ENCODE results near the gene KCNAB1. TPM values are rescaled to one million over a fixed set of nuclear protein-coding genes. Genes with fewer than 3 reads are reported as not detected.

Gene KCNAB1
- total RNA-seq, 1 donor from 2014 or later, result not detected

DNA sequence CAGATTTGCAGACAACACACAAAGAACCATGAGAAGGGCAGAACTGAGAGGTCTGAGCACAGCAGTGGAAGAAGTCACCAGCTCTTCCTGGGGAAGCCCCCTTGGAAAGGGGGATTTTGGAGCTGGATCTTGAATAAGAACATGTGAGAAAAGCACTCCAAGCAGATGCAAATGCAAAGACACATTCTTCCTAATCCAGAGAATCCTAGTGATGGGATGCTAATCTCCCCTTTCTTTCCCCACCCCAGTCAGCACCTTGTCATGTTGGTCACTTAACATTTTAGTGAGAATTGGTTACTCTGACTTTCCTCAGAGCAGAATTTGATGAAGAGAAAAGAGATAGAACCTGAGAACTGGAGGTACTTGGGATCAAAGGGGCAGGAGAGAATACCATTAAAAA is 286.0 kb downstream of the KCNAB1 start:
- DNase-seq (ENCODE audit: low read depth), result no peak

DNA sequence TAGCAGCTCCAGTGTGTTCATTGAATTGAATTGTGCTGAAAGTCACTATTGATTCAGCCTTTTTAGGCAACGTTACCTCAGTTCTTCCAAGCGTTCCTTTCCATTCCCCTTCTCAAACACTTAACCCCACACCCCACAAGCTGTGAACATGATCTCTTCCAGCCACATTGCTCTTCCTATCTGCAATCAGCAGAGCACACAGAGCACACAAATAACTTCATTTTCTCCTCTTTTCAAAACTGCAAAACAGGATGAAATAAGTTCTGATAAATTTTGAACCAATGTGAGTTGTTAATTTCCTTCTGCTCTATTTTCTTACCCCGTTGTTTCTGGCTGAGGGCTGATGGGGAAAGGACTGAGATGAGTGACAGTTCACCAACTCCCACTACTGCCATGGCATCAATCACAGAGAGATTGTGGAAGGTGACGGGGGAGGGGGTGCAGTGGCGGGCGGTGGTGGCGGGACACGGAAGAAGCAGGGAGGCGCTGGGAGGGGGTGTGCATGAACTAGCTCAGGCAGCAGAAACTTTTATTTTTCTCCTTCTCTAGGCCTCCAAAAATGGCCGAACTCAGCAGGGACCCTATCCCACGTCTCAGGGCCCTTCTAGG is 287.3 kb downstream of the KCNAB1 start:
- no peak for DNase-seq (ENCODE audit: low read depth)

DNA sequence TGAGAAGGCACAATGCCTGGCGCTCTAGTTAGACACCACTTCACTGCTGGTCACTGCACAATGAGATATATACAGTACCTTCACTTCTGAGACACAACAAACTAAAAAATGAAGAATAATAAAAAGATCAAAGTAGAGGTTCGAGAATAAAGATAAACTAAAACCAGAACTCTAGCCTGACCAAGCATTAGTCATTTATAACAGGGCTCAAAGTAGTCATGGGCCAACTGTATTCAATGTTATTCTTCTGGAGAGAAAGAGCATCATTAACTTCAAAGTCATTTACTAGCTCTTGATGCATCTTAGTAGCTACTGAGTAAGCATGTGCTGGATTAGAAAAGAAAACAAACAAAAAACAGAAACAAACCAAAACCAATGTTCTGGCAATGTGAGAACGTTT is 289.3 kb downstream of the KCNAB1 start:
- DNase-seq (ENCODE audit: low read depth), result no peak

DNA sequence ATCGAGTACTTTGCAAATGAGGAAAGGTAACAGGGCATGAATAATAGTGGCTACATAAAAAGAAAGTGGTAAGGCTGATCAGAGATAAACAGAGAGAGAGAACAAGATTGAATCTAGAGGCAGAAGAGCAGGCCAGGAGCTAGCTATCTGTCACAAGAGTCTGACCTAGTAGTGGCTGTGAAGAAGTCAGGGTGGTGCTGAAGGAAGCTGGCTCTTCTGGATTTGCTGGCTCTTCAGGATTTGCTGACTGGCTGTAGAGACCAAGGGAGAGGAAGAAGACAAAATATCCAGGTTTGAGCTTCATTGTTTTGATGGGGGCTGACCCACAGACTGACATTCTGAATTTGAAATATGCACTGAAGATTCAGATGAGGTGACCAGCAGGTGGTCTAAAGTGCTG is 292.2 kb downstream of the KCNAB1 start:
- no peak for DNase-seq (ENCODE audit: low read depth)

DNA sequence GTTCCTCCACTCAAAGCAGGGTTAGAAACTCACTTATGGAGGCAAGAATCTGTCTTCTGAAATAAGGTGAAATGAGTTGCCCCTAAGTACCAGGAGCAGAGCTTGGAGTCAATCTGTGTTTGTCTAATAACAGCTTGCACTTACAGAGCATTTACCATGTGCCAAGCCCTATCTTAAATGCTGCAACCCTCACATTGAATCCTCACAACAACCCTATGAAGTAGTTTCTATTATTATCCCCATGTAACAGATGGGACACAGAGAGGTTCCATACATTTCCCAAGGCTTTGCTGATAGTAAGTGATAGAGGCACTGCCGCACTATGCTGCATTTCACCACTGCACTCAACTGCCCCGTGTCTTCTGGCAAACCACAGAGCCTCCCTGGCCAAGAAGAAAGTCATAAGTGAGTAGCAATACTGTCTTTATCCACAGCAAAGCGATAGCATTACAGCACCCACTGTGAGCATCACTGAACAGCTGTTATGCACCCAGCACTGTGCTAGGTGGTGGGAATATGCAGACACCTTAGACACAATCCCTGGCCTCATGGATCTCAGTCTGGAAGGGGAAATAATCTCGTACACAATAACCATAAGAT is 293.0 kb downstream of the KCNAB1 start:
- DNase-seq (ENCODE audit: low read depth), result no peak

DNA sequence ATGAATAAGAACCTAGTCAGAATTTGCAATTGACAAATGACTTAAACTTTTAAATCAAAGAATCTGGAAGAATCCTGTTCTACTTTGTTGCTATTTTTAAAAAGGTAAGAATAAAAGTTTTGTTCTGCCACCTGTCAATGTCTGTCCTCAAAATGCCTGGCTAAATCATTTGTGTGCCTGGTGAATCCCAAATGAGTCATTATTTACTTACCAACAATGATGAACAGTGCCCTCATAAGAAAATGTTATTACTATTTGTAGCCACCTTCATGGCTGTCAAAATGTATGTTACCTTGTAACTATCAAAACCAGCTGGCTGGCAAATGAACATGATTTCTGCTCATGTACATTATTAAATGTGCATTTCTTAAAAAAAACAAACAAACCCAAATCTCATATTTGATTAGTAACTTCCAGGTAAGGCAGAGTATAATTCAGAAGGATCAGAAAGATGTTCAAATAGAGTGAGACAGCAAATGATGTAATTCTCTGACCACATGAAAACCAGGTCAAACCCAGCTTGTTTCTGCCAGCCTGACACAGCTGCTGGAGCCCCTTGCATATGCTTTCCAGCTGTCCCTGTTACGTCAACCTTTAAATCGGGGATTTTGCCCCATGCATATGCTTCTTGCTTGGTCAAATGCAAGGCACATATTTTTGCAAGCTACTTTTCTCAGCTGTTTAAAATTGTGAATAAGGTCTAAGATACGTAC is 296.6 kb downstream of the KCNAB1 start:
- DNase-seq (ENCODE audit: low read depth), result no peak

DNA sequence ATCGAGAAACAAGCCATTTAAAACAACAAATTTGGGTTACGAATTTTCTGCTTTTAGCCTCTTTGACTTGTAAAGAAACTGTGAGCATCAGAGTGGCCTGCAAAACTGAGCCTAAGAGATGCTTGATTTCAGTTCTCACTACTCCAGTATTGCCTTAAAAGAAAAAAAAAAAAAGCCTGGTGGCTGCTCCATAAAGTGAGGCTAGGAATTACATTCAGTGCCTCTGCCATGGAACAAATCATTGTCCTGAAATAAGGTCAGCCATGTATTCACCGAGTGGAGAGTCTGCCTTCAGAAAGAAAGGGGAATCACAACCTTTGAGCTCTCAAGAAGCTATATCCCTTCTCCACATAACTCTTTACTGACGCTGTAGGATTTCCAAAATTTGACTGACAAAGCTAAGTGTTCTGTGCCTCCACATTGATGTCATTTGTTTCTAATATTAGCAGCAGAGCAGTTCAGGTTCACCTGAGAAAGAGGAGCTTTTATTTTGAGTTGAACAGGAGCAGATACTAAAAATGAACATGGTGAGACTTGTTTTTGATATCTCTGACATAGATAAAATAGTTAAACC is 297.3 kb downstream of the KCNAB1 start:
- no peak for DNase-seq (ENCODE audit: low read depth)

DNA sequence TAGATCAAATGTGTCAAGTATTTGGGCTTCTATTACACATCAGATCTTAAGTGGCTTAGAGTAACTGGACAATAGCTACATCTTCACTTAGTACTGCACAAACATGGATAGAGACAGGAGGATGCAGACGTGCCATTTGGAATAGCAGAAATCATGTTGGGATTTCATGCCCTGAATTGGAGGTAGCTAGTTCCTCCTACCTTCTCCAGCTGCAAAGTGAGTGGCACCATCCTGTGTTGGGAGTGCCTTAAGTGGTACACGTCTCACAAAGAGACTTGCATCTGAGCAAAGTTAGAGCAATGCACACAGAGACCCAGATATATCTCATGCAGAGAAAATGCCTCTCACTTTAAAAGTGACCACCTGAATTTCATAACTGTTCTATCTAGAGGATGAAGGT is 298.1 kb downstream of the KCNAB1 start:
- DNase-seq (ENCODE audit: low read depth), result no peak

DNA sequence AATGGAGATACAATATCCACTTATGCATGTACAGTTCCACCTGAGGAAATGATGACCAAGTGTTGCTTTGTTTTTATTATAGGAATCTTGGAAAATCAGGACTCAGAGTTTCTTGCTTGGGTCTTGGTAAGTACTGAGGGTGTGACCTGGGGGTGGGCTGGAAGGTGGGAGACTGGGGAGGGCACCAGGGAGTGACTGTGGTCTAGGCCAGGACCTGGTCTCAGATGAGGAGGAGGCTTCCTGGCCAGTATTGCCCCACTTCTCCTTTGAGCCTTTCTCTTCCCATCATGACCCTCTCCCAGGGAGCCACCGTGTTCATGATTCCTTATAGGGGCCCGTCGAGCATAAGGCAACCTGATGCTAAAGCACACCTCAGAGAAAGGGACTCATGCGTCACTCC is 301.2 kb downstream of the KCNAB1 start:
- no peak for DNase-seq (ENCODE audit: low read depth)

DNA sequence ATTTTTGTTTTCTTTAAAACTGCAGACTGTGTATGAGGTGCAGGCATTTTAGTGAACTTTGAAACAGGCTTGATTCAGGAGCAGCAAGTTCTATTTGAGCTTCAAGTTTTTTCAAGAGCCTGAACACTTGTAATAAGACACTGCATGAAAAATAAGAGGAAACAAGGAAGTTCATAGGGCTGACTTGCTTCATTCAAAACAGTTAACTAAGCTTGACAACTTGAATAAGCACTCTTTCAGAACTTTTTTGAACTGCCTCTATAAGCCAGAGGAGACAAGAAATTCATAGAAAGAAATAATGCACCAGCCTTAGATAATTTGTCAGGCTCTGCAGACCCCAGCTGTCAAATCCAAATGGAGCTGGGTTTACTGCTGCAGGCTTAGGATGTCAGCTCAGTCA is 304.4 kb downstream of the KCNAB1 start:
- no peak for DNase-seq (ENCODE audit: low read depth)

DNA sequence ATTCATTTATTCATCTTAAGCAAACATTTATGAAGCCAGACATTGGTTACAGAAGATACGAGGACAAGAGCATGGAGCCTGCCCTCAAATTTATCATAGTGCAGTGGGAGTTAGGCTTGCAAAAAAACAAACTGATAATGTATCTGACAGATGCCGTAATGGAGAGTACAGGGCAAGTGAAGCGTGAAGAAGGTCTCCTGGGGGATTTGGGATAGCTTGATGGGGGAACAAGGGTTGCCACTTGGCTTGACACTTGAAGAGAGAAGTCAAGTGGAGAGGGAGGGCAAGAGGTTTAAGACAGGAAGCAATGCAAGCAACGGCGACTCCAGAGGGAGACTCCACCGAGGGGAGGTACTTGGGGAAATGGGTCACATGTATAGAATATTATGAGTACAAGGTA is 305.3 kb downstream of the KCNAB1 start:
- DNase-seq (ENCODE audit: low read depth), result no peak

DNA sequence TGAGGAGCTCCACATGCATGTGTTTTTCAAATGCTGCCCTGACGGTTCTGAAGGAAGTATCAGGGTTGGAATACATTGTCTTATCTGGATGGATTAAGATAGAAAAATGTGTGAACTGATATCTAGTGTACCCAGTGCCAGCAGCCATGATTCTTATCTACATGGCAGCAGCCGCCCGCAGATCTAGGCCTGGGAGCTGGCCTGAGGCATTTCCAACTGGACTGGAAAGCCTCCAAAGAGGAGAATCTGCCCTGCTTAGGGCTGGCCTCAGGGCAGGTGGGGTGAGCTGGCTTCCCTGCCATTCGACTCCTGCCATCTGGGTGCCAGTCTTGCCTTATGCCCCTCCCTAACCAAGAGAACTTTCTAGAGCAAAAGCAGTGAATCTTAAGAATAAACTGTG is 308.7 kb downstream of the KCNAB1 start:
- DNase-seq (ENCODE audit: low read depth), result no peak

DNA sequence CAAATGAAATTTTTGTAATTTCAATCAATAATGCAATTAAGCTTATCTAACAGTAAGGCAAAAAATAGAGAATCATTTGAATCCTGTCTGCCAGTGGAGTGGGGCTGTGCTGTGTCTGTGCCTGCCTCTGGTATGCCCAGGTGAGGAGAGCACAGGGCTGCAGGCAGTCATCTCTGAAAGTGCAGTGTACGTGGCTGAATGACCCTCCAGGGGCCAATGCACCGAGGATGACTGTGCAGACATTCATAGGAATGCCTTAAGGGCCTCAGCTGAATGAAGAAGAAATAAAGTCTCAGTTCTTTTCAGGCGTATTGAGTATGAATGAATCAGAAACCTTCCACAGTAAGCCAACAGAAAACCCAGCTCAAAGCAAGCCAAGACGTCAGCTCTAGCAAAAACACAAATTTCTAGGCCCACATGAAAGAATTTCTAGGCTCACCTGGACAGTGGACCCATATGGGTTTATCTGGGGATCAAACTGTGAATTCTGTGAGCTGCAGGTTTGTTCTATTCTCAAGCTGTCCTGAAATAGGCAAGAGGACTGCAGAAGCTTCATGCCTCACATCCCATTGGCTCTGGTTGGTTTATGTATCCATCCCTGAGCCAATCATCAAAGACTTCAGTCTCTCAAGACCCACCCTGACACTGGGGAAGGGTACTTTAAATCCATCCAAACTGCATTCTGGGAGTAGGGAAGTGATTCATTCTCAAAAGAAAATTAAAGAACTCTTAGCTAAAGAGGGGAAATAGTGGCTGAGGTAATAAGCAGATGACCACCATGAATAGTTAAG is 311.2 kb downstream of the KCNAB1 start:
- DNase-seq (ENCODE audit: low read depth), result no peak

DNA sequence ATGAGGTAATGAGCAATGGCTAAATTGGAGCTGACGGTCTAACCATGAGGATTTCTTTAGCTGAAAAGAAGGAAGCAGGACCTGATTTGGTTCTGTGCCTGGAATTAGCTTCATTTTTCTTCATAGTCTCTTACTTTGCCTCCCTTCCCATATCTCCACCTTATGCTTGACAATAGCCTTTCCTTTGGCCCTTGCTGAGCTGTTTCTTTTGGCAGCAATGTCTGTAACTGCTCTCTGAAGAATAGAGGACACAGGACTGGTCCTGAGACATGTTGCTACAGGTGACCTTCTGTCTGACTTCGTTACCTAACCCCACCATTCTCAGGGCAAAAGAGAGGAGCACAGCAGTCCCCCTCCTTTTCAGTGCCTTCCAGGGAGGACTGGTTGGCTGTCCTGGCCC is 312.2 kb downstream of the KCNAB1 start:
- DNase-seq (ENCODE audit: low read depth), result no peak

DNA sequence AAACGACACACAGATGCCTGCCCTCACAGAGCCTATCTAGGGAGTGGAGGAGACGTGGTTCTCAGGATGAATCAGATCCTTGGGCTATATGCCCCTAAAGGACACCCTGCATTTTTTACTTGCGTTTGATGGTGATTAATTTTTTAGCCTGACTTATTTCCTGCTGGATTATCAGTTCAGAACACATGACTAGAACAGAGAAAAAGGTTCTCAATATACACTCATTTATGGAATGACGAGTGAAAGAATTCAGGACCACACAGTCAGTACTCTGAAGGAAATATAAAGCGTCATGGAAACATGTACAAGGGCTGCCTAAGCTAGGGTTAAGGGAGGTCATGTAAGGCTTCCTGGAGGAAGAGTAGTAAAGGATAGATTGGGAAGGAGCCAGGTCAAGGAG is 312.8 kb downstream of the KCNAB1 start:
- no peak for DNase-seq (ENCODE audit: low read depth)

DNA sequence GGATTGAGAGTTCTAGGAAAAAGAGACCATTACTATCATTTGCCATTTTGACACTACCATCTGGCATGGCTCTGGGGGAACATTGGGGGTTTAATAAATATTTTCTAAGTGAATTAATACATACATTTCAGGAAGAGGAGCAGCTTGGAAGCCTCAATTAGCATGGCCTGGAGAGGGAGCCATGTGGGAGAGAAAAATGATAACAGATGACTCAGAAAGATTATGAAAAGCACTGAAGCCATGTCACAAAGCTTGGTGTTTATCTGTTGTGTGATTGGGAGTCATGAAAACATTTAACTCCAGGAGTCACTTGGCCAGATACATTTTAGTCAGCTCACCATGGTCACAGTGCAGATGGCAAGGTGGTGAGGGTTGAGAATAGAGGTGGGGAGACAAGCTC is 313.5 kb downstream of the KCNAB1 start:
- no peak for DNase-seq (ENCODE audit: low read depth)

DNA sequence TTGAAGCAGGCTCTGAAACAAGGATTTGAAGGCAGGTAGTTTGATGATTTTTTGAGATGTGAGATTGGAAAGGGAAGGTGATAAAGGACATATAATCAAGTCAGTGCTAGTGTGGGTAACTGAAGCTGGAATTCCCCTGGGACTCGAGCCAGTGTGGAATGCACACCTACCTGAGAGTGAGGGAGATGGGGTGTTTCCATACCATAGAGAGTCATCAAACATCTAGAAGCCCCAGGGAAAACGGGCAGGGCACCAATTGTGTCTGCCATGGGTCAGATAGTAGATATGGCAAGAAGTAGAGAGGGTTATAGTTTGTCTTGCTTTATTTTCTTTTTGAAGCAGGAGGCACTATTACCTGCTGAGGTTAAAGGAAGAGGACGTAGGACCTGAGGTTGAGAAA is 314.5 kb downstream of the KCNAB1 start:
- no peak for DNase-seq (ENCODE audit: low read depth)

DNA sequence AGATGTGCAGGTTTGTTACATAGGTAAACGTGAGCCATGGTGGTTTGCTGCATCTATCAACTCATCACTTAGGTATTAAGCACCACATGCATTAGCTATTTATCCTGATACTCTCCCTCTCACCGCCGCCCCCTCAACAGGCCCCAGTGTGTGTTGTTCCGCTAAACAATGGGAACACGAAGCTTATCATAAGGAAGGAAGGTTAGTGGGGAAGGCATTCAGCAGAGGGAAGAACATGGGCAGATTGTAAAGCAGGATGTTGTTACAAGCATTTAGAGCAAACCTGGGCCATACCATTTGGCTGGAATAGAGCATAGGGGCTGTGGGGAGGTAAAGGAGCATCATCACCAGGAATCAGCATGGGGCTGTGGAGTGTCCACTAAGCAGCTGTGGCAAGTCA is 322.7 kb downstream of the KCNAB1 start:
- DNase-seq (ENCODE audit: low read depth), result no peak

DNA sequence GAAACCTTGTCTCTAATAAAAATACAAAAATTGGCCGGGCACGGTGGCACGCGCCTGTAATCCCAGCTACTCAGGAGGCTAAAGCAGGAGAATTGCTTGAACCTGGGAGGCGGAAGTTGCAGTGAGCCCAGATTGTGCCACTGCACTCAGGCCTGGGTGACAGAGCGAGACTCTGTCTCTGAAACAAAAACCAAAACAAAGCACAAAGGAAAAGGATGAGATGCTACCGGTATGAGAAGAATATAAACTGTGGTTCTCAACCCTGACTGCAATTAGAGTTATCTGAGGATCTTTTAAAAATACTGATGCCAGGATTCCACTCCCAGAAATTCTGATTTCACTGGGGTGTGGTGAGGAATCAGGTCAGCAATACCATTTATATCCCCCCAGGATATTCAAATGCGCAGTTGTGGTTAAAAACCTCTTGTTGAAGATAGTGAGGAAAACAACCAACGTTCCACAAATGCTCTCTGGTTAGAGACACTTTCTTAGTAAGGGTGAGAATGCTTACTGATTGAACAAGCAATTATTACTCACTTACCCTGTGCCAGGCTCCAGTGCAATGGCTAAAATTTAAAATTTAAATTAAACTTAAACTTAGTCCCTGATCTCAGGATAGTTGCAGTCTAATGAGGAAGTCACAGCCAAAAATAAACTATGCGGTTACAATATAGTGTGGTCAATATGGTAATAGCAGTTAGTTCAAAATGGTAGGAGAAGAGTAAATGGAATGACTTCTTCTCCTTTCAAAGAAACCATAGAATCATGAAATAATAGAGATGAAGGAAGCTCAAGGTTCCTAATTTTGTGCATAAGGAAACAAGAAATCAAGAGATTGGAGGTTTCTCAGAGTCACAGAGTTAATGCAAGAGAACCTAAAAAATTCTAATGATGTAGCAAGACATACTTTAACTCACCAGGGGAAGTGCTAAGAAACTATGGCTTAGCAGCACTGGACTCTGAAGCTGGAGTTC is 325.0 kb downstream of the KCNAB1 start:
- no peak for DNase-seq (ENCODE audit: low read depth)

DNA sequence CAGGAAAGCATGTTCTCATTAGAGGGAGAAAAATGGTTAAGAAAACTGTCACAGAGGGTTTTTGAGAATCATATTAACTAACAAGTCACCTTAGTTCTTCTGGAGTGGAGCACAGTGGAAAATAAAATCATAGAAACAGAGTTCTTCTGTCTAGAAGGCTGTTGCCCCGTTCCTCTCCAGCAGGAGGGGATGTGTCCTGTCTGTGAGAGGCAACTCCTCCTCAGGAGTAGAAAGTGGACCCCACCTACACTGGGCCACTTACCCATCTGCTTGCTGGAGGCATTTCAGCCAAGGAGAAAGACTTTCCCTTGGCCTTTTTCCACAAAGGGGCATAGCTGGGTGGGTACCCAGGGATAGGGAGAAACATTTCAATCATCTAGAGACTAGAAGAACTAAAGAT is 327.9 kb downstream of the KCNAB1 start:
- DNase-seq (ENCODE audit: low read depth), result peak; percentile 26

Data from renal cortical epithelial cell (primary cell).